SK-N-SH treated with all-trans-retinoic acid at 6 μM for 48 hours (cell line): ENCODE measurements around the gene ALG11.
"Not testable (repeated sequence)": the region's sequence is repeated elsewhere in the genome, so short reads cannot be mapped to it uniquely, and the experiment has no call there.

Experiments used
- ATAC-seq: fragments of 200-7000 bp; cut with Tn5 transposase; 3 replicates; pipeline ENCODE4 v1.9.1; 2020; ENCODE audit warnings: mild to moderate bottlenecking, moderate library complexity
- BACH2 ChIP-seq: fragments of 250-450 bp; sonication (Bioruptor Pico); IDR thresholded peaks from 2 replicates; pipeline ENCODE4 v1.9.0; 2021; ENCODE audit warnings: mild to moderate bottlenecking, borderline replicate concordance
- CREB5 ChIP-seq: fragments of 250-450 bp; sonication (Bioruptor Pico); IDR thresholded peaks from 2 replicates; pipeline ENCODE4 v1.5.1; 2020; ENCODE audit warnings: low read depth, mild to moderate bottlenecking, moderate library complexity
- CSDC2 ChIP-seq: fragments of 250-450 bp; sonication (Bioruptor Pico); IDR thresholded peaks from 2 replicates; pipeline ENCODE4 v1.5.0; 2020; ENCODE audit warnings: mild to moderate bottlenecking, moderate library complexity
- CSRNP3 ChIP-seq: fragments of 250-450 bp; sonication (Bioruptor Pico); IDR thresholded peaks from 2 replicates; pipeline ENCODE4 v1.5.1; 2021; ENCODE audit warnings: mild to moderate bottlenecking, moderate library complexity
- ESRRG ChIP-seq: fragments of 250-450 bp; sonication (Bioruptor Pico); IDR thresholded peaks from 2 replicates; pipeline ENCODE4 v1.6.1; 2021; ENCODE audit warnings: mild to moderate bottlenecking
- GLIS3 ChIP-seq: fragments of 250-450 bp; sonication (Bioruptor Pico); IDR thresholded peaks from 2 replicates; pipeline ENCODE4 v1.5.0; 2020; ENCODE audit warnings: mild to moderate bottlenecking, moderate library complexity
- ISL1 ChIP-seq: fragments of 250-450 bp; sonication (Bioruptor Pico); IDR thresholded peaks from 2 replicates; pipeline ENCODE4 v2.1.2; 2022; ENCODE audit warnings: mild to moderate bottlenecking, moderate library complexity
- OSR1 ChIP-seq: fragments of 250-450 bp; sonication (Bioruptor Pico); IDR thresholded peaks from 2 replicates; pipeline ENCODE4 v1.8.0; 2022; ENCODE audit warnings: moderate library complexity, mild to moderate bottlenecking, inconsistent platforms
- PPARA ChIP-seq: fragments of 250-450 bp; sonication (Bioruptor Pico); IDR thresholded peaks from 2 replicates; pipeline ENCODE4 v1.5.0; 2020; ENCODE audit warnings: mild to moderate bottlenecking, borderline replicate concordance
- SNAI2 ChIP-seq: fragments of 250-450 bp; sonication (Bioruptor Pico); IDR thresholded peaks from 2 replicates; pipeline ENCODE4 v1.5.0; 2020; ENCODE audit warnings: mild to moderate bottlenecking, moderate library complexity
- TOX ChIP-seq: fragments of 250-450 bp; sonication (Bioruptor Pico); IDR thresholded peaks from 2 replicates; pipeline ENCODE4 v1.8.0; 2021; ENCODE audit warnings: mild to moderate bottlenecking, moderate library complexity, borderline replicate concordance
- TSHZ2 ChIP-seq: fragments of 250-450 bp; sonication (Bioruptor Pico); IDR thresholded peaks from 2 replicates; pipeline ENCODE4 v1.5.0; 2020; ENCODE audit warnings: mild to moderate bottlenecking, moderate library complexity
- ZC3H10 ChIP-seq: fragments of 250-450 bp; sonication (Bioruptor Pico); IDR thresholded peaks from 2 replicates; pipeline ENCODE4 v1.5.1; 2021; ENCODE audit warnings: mild to moderate bottlenecking, moderate library complexity
- ZFP3 ChIP-seq: fragments of 250-450 bp; sonication (Bioruptor Pico); IDR thresholded peaks from 2 replicates; pipeline ENCODE4 v1.5.0; 2020; ENCODE audit warnings: mild to moderate bottlenecking, moderate library complexity
- ZFP30 ChIP-seq: fragments of 450-650 bp; formaldehyde crosslinking; IDR thresholded peaks from 2 replicates; pipeline ENCODE4 v1.5.0; 2022; ENCODE audit warnings: mild to moderate bottlenecking, moderate library complexity
- ZNF565 ChIP-seq: fragments of 450-650 bp; formaldehyde crosslinking; conservative IDR thresholded peaks from 2 replicates; pipeline ENCODE4 v1.5.0; 2020; ENCODE audit warnings: low read depth, mild to moderate bottlenecking, moderate library complexity
- ZNF70 ChIP-seq: fragments of 450-650 bp; formaldehyde crosslinking; IDR thresholded peaks from 2 replicates; pipeline ENCODE4 v1.5.0; 2020; ENCODE audit warnings: mild to moderate bottlenecking, moderate library complexity
- ZNF8 ChIP-seq: fragments of 450-650 bp; formaldehyde crosslinking; IDR thresholded peaks from 2 replicates; pipeline ENCODE4 v1.5.0; 2020; ENCODE audit warnings: mild to moderate bottlenecking, moderate library complexity
- TF ChIP-seq, protein P1 (sequence below): fragments of 250-450 bp; sonication (Bioruptor Pico); IDR thresholded peaks from 2 replicates; pipeline ENCODE4 v1.8.0; 2021; ENCODE audit warnings: low read depth, mild to moderate bottlenecking, moderate library complexity, borderline replicate concordance

ALG11 gene

DNA sequence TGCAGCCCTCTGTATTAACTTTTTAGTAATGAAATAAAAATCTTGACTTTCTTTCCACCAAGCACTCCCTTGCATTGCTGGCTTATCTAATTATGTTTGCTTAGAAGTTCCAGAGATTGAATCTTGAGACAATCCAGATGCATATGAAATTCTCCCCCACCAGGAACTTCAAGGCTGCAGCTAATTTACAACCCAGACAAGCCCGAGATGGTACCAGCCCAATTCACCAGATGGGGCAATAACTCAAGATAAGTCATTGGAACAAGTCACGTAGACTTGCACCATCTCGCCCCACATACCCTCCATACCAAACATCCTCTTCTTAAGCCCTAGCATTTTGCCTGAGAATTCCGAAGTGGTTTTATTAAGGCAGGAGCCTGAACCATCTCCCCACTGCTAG, 41.3 kb downstream of the ALG11 start (continued):
- peak; percentile 66; the same call in 1 of the 2 replicates for TF ChIP-seq TSHZ2 (CRISPR knock-in tag)

DNA sequence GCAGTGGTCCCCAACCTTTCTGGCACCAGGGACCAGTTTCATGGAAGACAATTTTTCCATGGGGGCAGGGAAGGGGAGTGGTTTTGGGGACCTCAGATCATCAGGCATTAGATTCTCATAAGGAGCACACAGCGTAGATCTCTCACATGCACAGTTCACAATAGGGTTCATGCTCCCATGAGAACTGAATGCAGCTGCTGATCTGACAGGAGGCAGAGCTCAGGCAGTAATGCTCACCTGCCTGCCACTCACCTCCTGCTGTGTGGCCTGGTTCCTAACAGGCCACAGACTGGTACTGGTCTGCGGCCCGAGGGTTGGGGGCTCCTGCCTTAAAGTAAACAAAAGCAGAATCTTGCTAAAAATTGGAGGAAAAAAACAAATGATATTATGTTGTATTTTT, 48.9 kb downstream of the ALG11 start:
- ATAC-seq: not testable (repeated sequence)

- ATAC-seq: peak; percentile 46; the same call in 2 of the 3 replicates
- TF ChIP-seq ISL1 (peak; percentile 53), TSHZ2 (CRISPR knock-in tag) (no peak)
Measured at GRCh38 chr13:52061587-52061986, 49.4 kb downstream of the ALG11 start.

- no peak for ATAC-seq
- TF ChIP-seq GLIS3 (CRISPR knock-in tag) (no peak), PPARA (CRISPR knock-in tag) (no peak), ZC3H10 (CRISPR knock-in tag) (no peak), CSDC2 (no peak), ZNF8 (no peak), ZFP3 (no peak)
- TF ChIP-seq, protein P1, sequence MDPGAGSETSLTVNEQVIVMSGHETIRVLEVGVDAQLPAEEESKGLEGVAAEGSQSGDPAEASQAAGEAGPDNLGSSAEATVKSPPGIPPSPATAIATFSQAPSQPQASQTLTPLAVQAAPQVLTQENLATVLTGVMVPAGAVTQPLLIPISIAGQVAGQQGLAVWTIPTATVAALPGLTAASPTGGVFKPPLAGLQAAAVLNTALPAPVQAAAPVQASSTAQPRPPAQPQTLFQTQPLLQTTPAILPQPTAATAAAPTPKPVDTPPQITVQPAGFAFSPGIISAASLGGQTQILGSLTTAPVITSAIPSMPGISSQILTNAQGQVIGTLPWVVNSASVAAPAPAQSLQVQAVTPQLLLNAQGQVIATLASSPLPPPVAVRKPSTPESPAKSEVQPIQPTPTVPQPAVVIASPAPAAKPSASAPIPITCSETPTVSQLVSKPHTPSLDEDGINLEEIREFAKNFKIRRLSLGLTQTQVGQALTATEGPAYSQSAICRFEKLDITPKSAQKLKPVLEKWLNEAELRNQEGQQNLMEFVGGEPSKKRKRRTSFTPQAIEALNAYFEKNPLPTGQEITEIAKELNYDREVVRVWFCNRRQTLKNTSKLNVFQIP: no peak
Measured at GRCh38 chr13:52067237-52067636, 55.0 kb downstream of the ALG11 start.

- peak; percentile 69 for ATAC-seq
Measured at GRCh38 chr13:52070929-52071523, 58.8 kb downstream of the ALG11 start.

More at GRCh38 chr13:52070929-52071523, 58.8 kb downstream of the ALG11 start:
- TF ChIP-seq GLIS3 (CRISPR knock-in tag): no peak
- no peak for TF ChIP-seq CSDC2
- TF ChIP-seq OSR1 (CRISPR knock-in tag): no peak
- TF ChIP-seq BACH2 (CRISPR knock-in tag): no peak
- TF ChIP-seq ZFP30 (CRISPR knock-in tag): no peak
- TF ChIP-seq ISL1: no peak
- no peak for TF ChIP-seq TOX (CRISPR knock-in tag)
- no peak for TF ChIP-seq ZC3H10 (CRISPR knock-in tag)
- no peak for TF ChIP-seq CSRNP3
- no peak for TF ChIP-seq ZNF70 (CRISPR knock-in tag)
- no peak for TF ChIP-seq SNAI2 (CRISPR knock-in tag)
- TF ChIP-seq ZFP3: no peak
- no peak for TF ChIP-seq CREB5
- TF ChIP-seq, protein P1: no peak
- no peak for TF ChIP-seq ZNF565
- no peak for TF ChIP-seq ESRRG (CRISPR knock-in tag)
- TF ChIP-seq PPARA (CRISPR knock-in tag): no peak
